GM23338 (cell line): ENCODE results near the gene MCC. TPM values are rescaled to one million over a fixed set of nuclear protein-coding genes. Genes with fewer than 3 reads are reported as not detected.

ENCODE experiments used
- ATAC-seq: fragments of 200-7000 bp; cut with Tn5 transposase; 3 replicates; pipeline ENCODE4 v1.9.1; 2020
- DNase-seq: peaks from one replicate; pipeline ENCODE4 v3.0.0-alpha.2; 2015; ENCODE audit warnings: low spot score
- H2AFZ ChIP-seq: fragments of 200-600 bp; sonication (generic); 2 replicates; pipeline ENCODE4 v1.8.0; 2016; ENCODE audit warnings: antibody characterized with exemption, mild to moderate bottlenecking, moderate library complexity
- H3F3A ChIP-seq: fragments of 200-600 bp; sonication (generic); replicated peaks from 2 replicates; pipeline ENCODE4 v1.8.0; 2017; ENCODE audit warnings: antibody characterized with exemption, mixed run types, low read depth
- H3K27ac ChIP-seq: fragments of 200-600 bp; sonication (generic); 2 replicates; pipeline ENCODE4 v1.6.1; 2016; ENCODE audit warnings: low read depth
- H3K27me3 ChIP-seq: fragments of 200-600 bp; sonication (generic); 2 replicates; pipeline ENCODE4 v1.8.0; 2016; ENCODE audit warnings: mild to moderate bottlenecking, mixed run types, moderate library complexity; ENCODE audit not compliant: insufficient read depth
- H3K36me3 ChIP-seq: fragments of 200-600 bp; sonication (generic); 2 replicates; pipeline ENCODE4 v1.8.0; 2016; ENCODE audit warnings: mild to moderate bottlenecking; ENCODE audit not compliant: insufficient read depth
- H3K4me1 ChIP-seq: fragments of 200-600 bp; sonication (generic); 2 replicates; pipeline ENCODE4 v1.8.0; 2016; ENCODE audit warnings: mild to moderate bottlenecking, moderate library complexity; ENCODE audit not compliant: insufficient read depth
- H3K4me2 ChIP-seq: fragments of 200-600 bp; sonication (generic); 2 replicates; pipeline ENCODE4 v1.7.1; 2017; ENCODE audit warnings: mixed run types
- H3K4me3 ChIP-seq: fragments of 200-600 bp; sonication (generic); 2 replicates; pipeline ENCODE4 v1.6.1; 2016; ENCODE audit warnings: mixed run types
- H3K79me2 ChIP-seq: fragments of 200-600 bp; sonication (generic); replicated peaks from 2 replicates; pipeline ENCODE4 v1.8.0; 2017; ENCODE audit warnings: mild to moderate bottlenecking; ENCODE audit not compliant: insufficient read depth
- H3K9me2 ChIP-seq: fragments of 200-600 bp; sonication (generic); 2 replicates; pipeline ENCODE4 v1.8.0; 2017; ENCODE audit not compliant: insufficient read depth
- H4K20me1 ChIP-seq: fragments of 200-600 bp; sonication (generic); replicated peaks from 2 replicates; pipeline ENCODE4 v1.8.0; 2017; ENCODE audit warnings: mild to moderate bottlenecking; ENCODE audit not compliant: insufficient read depth
- H3K27ac Mint-ChIP-seq: 2 replicates; pipeline ENCODE4 v1.8.0; 2020; ENCODE audit warnings: inconsistent platforms, mild to moderate bottlenecking, moderate library complexity, mixed read lengths
- H3K27me3 Mint-ChIP-seq: 3 replicates; pipeline ENCODE4 v1.8.0; 2022; ENCODE audit warnings: low read depth, mild to moderate bottlenecking, moderate library complexity, mixed read lengths, inconsistent platforms; ENCODE audit not compliant: insufficient read depth, poor library complexity
- H3K36me3 Mint-ChIP-seq: 3 replicates; pipeline ENCODE4 v1.8.0; 2021; ENCODE audit warnings: low read depth, mild to moderate bottlenecking, inconsistent platforms, moderate library complexity, mixed read lengths
- H3K4me1 Mint-ChIP-seq: 3 replicates; pipeline ENCODE4 v1.8.0; 2020; ENCODE audit warnings: mild to moderate bottlenecking, inconsistent platforms, mixed read lengths
- H3K4me3 Mint-ChIP-seq: 3 replicates; pipeline ENCODE4 v1.8.0; 2021; ENCODE audit warnings: moderate library complexity, mild to moderate bottlenecking, inconsistent platforms, mixed read lengths
- H3K9me3 Mint-ChIP-seq: 3 replicates; pipeline ENCODE4 v1.8.0; 2020; ENCODE audit warnings: moderate library complexity, mild to moderate bottlenecking, inconsistent platforms, mixed read lengths
- CREB1 ChIP-seq: fragments of 250-450 bp; sonication (Bioruptor Pico); IDR thresholded peaks from 2 replicates; pipeline ENCODE4 v1.5.0; 2020; ENCODE audit warnings: low read depth, mild to moderate bottlenecking, moderate library complexity
- EZH2 ChIP-seq: fragments of 200-600 bp; sonication (generic); IDR thresholded peaks from one replicate; pipeline ENCODE4 v1.8.0; 2017; ENCODE audit warnings: antibody characterized with exemption, mild to moderate bottlenecking, low read depth; ENCODE audit not compliant: unreplicated experiment
- EZH2phosphoT487 ChIP-seq: fragments of 200-600 bp; sonication (generic); IDR thresholded peaks from one replicate; pipeline ENCODE4 v1.8.1; 2018; ENCODE audit warnings: antibody characterized with exemption; ENCODE audit not compliant: unreplicated experiment
- JUNB ChIP-seq: IDR thresholded peaks from one replicate; pipeline ENCODE4 v1.6.1; 2016; ENCODE audit warnings: antibody characterized with exemption; ENCODE audit not compliant: unreplicated experiment
- NANOG ChIP-seq: IDR thresholded peaks from 2 replicates; pipeline ENCODE4 v1.6.1; 2016; ENCODE audit warnings: antibody characterized with exemption, borderline replicate concordance
- POLR2AphosphoS5 ChIP-seq: IDR thresholded peaks from 2 replicates; pipeline ENCODE4 v1.6.1; 2016; ENCODE audit warnings: antibody characterized with exemption, low read depth
- STAT1 ChIP-seq: IDR thresholded peaks from one replicate; pipeline ENCODE4 v1.6.1; 2016; ENCODE audit warnings: antibody characterized with exemption; ENCODE audit not compliant: unreplicated experiment
- ZNF114 ChIP-seq: fragments of 250-450 bp; sonication (Bioruptor Pico); IDR thresholded peaks from 2 replicates; pipeline ENCODE4 v1.5.0; 2020; ENCODE audit warnings: mild to moderate bottlenecking, moderate library complexity
- ZNF331 ChIP-seq: fragments of 250-450 bp; sonication (Bioruptor Pico); IDR thresholded peaks from 2 replicates; pipeline ENCODE4 v1.5.0; 2020; ENCODE audit warnings: low read depth, mild to moderate bottlenecking, moderate library complexity
- ZNF462 ChIP-seq: fragments of 250-450 bp; sonication (Bioruptor Pico); IDR thresholded peaks from 2 replicates; pipeline ENCODE4 v1.5.0; 2020; ENCODE audit warnings: mild to moderate bottlenecking, moderate library complexity
- polyA plus RNA-seq: library from polyadenylated mRNA; unstranded; fragments of >200 nt; fragmentation: Nextera tagmentation; extraction: Ambion mirVana; gene quantifications from 2 replicates; pipeline ENCODE4 v1.2.1, GENCODE V29; 2016
- total RNA-seq: library from RNA; depleted of rRNA; stranded (reverse); fragments of >200 nt; shearing (Covaris generic); gene quantifications from 2 replicates; pipeline ENCODE4 v1.2.3, GENCODE V29; 2014
- TF ChIP-seq, protein P1 (sequence below): IDR thresholded peaks from 2 replicates; pipeline ENCODE4 v1.6.1; 2016; ENCODE audit warnings: antibody characterized with exemption
- TF ChIP-seq, protein P2 (sequence below): IDR thresholded peaks from one replicate; pipeline ENCODE4 v1.6.1; 2018; ENCODE audit warnings: antibody characterized with exemption; ENCODE audit not compliant: unreplicated experiment
- TF ChIP-seq, protein P3 (sequence below), 2 experiments: fragments of 200-600 bp in 1 of 2; sonication (generic) in 1 of 2; conservative IDR thresholded peaks; 2 replicates each; pipeline versions ENCODE4 v1.5.1 to v1.6.1; 2016 to 2017; ENCODE audit warnings: antibody characterized with exemption in 2 of 2, low read depth in 2 of 2, mild to moderate bottlenecking in 2 of 2, moderate library complexity in 1 of 2

Gene MCC
- total and polyA plus RNA-seq, 2 experiments from 2014 or later: 3.8 to 10.1 TPM

- no peaks in the 10 kb centered on the region for H3K36me3 ChIP-seq
- H3K9me3 Mint-ChIP-seq: no peaks in the 10 kb centered on the region; the same call in 2 of the 3 replicates
- H3K4me1 Mint-ChIP-seq: peaks cover 17% of the 10 kb centered on the region
- H3K9me2 ChIP-seq: no peaks in the 10 kb centered on the region
- H3K27ac ChIP-seq: 0 out of 2 replicates have a peak overlapping the region, but pooled peaks have one; percentile 45
- H3K79me2 ChIP-seq: no peaks in the 10 kb centered on the region
- H3K4me3 ChIP-seq: no peak overlapping the region
- H3K4me3 Mint-ChIP-seq: no peak overlapping the region
- H3K4me2 ChIP-seq: no peak overlapping the region
- H3F3A ChIP-seq: 0 out of 2 replicates have a peak, but pooled peaks cover 3% of the 10 kb centered on the region
- ATAC-seq (no peak), DNase-seq (no peak)
- H3K27me3 Mint-ChIP-seq: peaks cover 10% of the 10 kb centered on the region
- no peak overlapping the region for H3K27ac Mint-ChIP-seq
- TF ChIP-seq JUNB (no peak), ZNF114 (CRISPR knock-in tag) (no peak), STAT1 (no peak), NANOG (no peak), ZNF331 (CRISPR knock-in tag) (no peak), ZNF462 (no peak), POLR2AphosphoS5 (no peak), EZH2phosphoT487 (no peak), EZH2 (no peak), CREB1 (no peak)
- TF ChIP-seq, protein P1, sequence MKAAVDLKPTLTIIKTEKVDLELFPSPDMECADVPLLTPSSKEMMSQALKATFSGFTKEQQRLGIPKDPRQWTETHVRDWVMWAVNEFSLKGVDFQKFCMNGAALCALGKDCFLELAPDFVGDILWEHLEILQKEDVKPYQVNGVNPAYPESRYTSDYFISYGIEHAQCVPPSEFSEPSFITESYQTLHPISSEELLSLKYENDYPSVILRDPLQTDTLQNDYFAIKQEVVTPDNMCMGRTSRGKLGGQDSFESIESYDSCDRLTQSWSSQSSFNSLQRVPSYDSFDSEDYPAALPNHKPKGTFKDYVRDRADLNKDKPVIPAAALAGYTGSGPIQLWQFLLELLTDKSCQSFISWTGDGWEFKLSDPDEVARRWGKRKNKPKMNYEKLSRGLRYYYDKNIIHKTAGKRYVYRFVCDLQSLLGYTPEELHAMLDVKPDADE: no peak
- TF ChIP-seq, protein P2, sequence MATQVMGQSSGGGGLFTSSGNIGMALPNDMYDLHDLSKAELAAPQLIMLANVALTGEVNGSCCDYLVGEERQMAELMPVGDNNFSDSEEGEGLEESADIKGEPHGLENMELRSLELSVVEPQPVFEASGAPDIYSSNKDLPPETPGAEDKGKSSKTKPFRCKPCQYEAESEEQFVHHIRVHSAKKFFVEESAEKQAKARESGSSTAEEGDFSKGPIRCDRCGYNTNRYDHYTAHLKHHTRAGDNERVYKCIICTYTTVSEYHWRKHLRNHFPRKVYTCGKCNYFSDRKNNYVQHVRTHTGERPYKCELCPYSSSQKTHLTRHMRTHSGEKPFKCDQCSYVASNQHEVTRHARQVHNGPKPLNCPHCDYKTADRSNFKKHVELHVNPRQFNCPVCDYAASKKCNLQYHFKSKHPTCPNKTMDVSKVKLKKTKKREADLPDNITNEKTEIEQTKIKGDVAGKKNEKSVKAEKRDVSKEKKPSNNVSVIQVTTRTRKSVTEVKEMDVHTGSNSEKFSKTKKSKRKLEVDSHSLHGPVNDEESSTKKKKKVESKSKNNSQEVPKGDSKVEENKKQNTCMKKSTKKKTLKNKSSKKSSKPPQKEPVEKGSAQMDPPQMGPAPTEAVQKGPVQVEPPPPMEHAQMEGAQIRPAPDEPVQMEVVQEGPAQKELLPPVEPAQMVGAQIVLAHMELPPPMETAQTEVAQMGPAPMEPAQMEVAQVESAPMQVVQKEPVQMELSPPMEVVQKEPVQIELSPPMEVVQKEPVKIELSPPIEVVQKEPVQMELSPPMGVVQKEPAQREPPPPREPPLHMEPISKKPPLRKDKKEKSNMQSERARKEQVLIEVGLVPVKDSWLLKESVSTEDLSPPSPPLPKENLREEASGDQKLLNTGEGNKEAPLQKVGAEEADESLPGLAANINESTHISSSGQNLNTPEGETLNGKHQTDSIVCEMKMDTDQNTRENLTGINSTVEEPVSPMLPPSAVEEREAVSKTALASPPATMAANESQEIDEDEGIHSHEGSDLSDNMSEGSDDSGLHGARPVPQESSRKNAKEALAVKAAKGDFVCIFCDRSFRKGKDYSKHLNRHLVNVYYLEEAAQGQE: no peak
- TF ChIP-seq, protein P3, sequence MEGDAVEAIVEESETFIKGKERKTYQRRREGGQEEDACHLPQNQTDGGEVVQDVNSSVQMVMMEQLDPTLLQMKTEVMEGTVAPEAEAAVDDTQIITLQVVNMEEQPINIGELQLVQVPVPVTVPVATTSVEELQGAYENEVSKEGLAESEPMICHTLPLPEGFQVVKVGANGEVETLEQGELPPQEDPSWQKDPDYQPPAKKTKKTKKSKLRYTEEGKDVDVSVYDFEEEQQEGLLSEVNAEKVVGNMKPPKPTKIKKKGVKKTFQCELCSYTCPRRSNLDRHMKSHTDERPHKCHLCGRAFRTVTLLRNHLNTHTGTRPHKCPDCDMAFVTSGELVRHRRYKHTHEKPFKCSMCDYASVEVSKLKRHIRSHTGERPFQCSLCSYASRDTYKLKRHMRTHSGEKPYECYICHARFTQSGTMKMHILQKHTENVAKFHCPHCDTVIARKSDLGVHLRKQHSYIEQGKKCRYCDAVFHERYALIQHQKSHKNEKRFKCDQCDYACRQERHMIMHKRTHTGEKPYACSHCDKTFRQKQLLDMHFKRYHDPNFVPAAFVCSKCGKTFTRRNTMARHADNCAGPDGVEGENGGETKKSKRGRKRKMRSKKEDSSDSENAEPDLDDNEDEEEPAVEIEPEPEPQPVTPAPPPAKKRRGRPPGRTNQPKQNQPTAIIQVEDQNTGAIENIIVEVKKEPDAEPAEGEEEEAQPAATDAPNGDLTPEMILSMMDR (conservative IDR thresholded peaks at IDR 0.05; ENCODE audit: low read depth in 2 of 2): no peak
- peaks cover 13% of the 10 kb centered on the region; the same call in 1 of the 3 replicates for H3K36me3 Mint-ChIP-seq
- H3K27me3 ChIP-seq: no peaks in the 10 kb centered on the region
- no peak overlapping the region for H2AFZ ChIP-seq
- no peaks in the 10 kb centered on the region for H3K4me1 ChIP-seq
- no peaks in the 10 kb centered on the region for H4K20me1 ChIP-seq
Measured at GRCh38 chr5:113058706-113059226, 429.5 kb downstream of the MCC start.
